Stimulated activated CD8-positive, alpha-beta memory T cell treated with anti-CD3 and anti-CD28 coated beads, Interleukin-12 subunit alpha, Interleukin-12 subunit beta, amount 100 ng/mL, for 1 hour (primary cell): Measurements from ENCODE around the gene SAPCD1.
A peak's percentile ranks its signal among the peaks of the same experiment; 100 is the strongest.

Source experiments
- DNase-seq: peaks from one replicate; pipeline ENCODE4 v3.0.0-alpha.2; 2020; ENCODE audit warnings: low read depth

The SAPCD1 gene

GRCh38 chr6:31752739-31753319 is 9.6 kb upstream of the SAPCD1 start:
- no peak for DNase-seq

- DNase-seq: no peak
Observed at GRCh38 chr6:31758281-31758680, 4.2 kb upstream of the SAPCD1 start.

- no peak for DNase-seq
Observed at GRCh38 chr6:31760790-31761189, 1.7 kb upstream of the SAPCD1 start.

GRCh38 chr6:31761343-31761742 is 1.1 kb upstream of the SAPCD1 start:
- DNase-seq: no peak

GRCh38 chr6:31762878-31763618 is 592 bp downstream of the SAPCD1 start:
- DNase-seq: no peak

GRCh38 chr6:31763619-31763940 is 1.1 kb downstream of the SAPCD1 start:
- no peak for DNase-seq

- no peak for DNase-seq
Observed at GRCh38 chr6:31764198-31764597, 1.7 kb downstream of the SAPCD1 start.

- no peak for DNase-seq
Observed at GRCh38 chr6:31765559-31765909, 3.1 kb downstream of the SAPCD1 start.

GRCh38 chr6:31765910-31766794 is 3.7 kb downstream of the SAPCD1 start:
- DNase-seq: no peak

GRCh38 chr6:31767096-31767645 is 4.7 kb downstream of the SAPCD1 start:
- no peak for DNase-seq

- no peak for DNase-seq
Observed at GRCh38 chr6:31768363-31769257, 6.2 kb downstream of the SAPCD1 start.

GRCh38 chr6:31769684-31770371 is 7.4 kb downstream of the SAPCD1 start:
- DNase-seq: peak; percentile 70

- DNase-seq: no peak
Observed at GRCh38 chr6:31770860-31771259, 8.4 kb downstream of the SAPCD1 start.

- DNase-seq: no peak
Observed at GRCh38 chr6:31771992-31772358, 9.5 kb downstream of the SAPCD1 start.

GRCh38 chr6:31775184-31775583 is 12.7 kb downstream of the SAPCD1 start:
- DNase-seq: no peak

GRCh38 chr6:31775633-31776484 is 13.4 kb downstream of the SAPCD1 start:
- DNase-seq: no peak

- no peak for DNase-seq
Observed at GRCh38 chr6:31776485-31776988, 14.1 kb downstream of the SAPCD1 start.

GRCh38 chr6:31776989-31777666 is 14.7 kb downstream of the SAPCD1 start, which contains the start of gene VWA7:
Gene VWA7, minus strand, starts transcription at chr6:31777328. Its CDS starts 549 bp downstream, at chr6:31776779.
- DNase-seq: peak; percentile 48

- DNase-seq: no peak
Observed at GRCh38 chr6:31777667-31778050, 15.2 kb downstream of the SAPCD1 start.
